Panc1 (cell line): ENCODE measurements around the gene NUF2.

ENCODE experiments used
- POLR2AphosphoS5 ChIP-seq: IDR thresholded peaks from 2 replicates; pipeline ENCODE4 v1.6.1; 2012; ENCODE audit warnings: mild to moderate bottlenecking, low read depth, low read length, moderate library complexity
- TCF7L2 ChIP-seq: IDR thresholded peaks from 2 replicates; pipeline ENCODE4 v1.6.1; 2011; ENCODE audit warnings: mild to moderate bottlenecking, low read depth, low read length, inconsistent platforms
- TF ChIP-seq, protein P1 (sequence below): fragments of 450-650 bp; IDR thresholded peaks from 2 replicates; pipeline ENCODE4 v1.5.1; 2017; ENCODE audit warnings: mild to moderate bottlenecking
- TF ChIP-seq, protein P2 (sequence below), 2 experiments: IDR thresholded peaks; 2 replicates each; pipeline ENCODE4 v1.6.1; 2011 to 2012; ENCODE audit warnings: low read depth in 2 of 2, control low read depth in 1 of 2, low read length in 1 of 2, mild to moderate bottlenecking in 1 of 2, moderate library complexity in 1 of 2; ENCODE audit not compliant: insufficient read depth in 1 of 2

- TF ChIP-seq, protein P1, sequence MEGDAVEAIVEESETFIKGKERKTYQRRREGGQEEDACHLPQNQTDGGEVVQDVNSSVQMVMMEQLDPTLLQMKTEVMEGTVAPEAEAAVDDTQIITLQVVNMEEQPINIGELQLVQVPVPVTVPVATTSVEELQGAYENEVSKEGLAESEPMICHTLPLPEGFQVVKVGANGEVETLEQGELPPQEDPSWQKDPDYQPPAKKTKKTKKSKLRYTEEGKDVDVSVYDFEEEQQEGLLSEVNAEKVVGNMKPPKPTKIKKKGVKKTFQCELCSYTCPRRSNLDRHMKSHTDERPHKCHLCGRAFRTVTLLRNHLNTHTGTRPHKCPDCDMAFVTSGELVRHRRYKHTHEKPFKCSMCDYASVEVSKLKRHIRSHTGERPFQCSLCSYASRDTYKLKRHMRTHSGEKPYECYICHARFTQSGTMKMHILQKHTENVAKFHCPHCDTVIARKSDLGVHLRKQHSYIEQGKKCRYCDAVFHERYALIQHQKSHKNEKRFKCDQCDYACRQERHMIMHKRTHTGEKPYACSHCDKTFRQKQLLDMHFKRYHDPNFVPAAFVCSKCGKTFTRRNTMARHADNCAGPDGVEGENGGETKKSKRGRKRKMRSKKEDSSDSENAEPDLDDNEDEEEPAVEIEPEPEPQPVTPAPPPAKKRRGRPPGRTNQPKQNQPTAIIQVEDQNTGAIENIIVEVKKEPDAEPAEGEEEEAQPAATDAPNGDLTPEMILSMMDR, result no peak
- no peak for TF ChIP-seq TCF7L2
- TF ChIP-seq POLR2AphosphoS5, result no peak
- TF ChIP-seq, protein P2, sequence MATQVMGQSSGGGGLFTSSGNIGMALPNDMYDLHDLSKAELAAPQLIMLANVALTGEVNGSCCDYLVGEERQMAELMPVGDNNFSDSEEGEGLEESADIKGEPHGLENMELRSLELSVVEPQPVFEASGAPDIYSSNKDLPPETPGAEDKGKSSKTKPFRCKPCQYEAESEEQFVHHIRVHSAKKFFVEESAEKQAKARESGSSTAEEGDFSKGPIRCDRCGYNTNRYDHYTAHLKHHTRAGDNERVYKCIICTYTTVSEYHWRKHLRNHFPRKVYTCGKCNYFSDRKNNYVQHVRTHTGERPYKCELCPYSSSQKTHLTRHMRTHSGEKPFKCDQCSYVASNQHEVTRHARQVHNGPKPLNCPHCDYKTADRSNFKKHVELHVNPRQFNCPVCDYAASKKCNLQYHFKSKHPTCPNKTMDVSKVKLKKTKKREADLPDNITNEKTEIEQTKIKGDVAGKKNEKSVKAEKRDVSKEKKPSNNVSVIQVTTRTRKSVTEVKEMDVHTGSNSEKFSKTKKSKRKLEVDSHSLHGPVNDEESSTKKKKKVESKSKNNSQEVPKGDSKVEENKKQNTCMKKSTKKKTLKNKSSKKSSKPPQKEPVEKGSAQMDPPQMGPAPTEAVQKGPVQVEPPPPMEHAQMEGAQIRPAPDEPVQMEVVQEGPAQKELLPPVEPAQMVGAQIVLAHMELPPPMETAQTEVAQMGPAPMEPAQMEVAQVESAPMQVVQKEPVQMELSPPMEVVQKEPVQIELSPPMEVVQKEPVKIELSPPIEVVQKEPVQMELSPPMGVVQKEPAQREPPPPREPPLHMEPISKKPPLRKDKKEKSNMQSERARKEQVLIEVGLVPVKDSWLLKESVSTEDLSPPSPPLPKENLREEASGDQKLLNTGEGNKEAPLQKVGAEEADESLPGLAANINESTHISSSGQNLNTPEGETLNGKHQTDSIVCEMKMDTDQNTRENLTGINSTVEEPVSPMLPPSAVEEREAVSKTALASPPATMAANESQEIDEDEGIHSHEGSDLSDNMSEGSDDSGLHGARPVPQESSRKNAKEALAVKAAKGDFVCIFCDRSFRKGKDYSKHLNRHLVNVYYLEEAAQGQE (IDR thresholded peaks at IDR 0.05; ENCODE audit: insufficient read depth in 1 of 2, low read depth in 2 of 2, low read length in 1 of 2), result no peak
Measured at GRCh38 chr1:163337631-163338030, 15.9 kb downstream of the NUF2 start.
